GM12865 (cell line): ENCODE data around the gene FBXO8.

Source experiments
- DNase-seq: peaks from one replicate; pipeline ENCODE4 v3.0.0; 2010; ENCODE audit warnings: low read depth
- H3K4me3 ChIP-seq: 2 replicates; pipeline ENCODE4 v1.5.1; 2011; ENCODE audit warnings: mild to moderate bottlenecking, low read depth, low read length, control low read depth
- TF ChIP-seq, protein P1 (sequence below): IDR thresholded peaks from 2 replicates; pipeline ENCODE4 v1.5.1; 2011; ENCODE audit warnings: low read length, control low read depth, low read depth, inconsistent platforms; ENCODE audit not compliant: insufficient read depth; ENCODE audit errors: missing control alignments

The FBXO8 gene

DNA sequence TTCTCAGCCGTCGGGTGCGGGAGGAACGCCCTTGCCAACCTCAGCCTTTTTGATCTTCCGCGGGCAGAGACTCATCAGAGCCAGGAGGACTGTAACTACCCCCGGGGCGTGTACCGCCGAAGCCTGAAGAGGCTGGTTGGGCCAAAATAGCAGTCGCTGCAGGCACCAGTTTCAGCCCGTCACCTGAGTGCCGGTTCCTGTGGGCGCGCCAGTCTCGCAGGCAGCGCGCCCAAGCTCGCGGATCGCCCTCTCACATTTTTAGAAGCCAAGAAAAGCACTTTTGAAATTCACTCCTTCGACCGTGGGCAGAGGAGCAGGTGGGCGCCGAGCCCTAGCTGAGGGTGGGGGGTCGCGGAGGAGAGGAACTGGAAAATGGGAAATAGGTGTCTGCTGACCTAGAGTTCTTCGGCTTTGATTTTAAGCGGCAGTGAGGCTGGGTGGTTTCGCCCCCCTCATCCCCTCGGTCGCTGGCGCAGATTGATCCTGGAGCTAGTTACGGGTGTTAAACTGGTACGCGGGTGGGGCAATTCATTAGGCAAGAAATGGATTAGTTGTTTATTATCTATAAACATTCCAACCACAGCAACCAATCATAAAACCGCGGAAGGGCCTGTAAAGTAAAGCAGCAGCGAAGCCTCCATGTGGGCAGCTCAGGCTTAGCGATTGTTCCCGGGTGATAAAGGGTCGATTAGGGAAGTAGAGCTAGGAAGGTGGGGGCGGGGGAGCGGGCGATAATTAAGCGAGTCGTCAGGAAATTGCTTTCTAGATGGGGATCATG lies 69.2 kb downstream of the FBXO8 start:
- no peak for DNase-seq
- H3K4me3 ChIP-seq, result no peak overlapping the region
- TF ChIP-seq, protein P1, sequence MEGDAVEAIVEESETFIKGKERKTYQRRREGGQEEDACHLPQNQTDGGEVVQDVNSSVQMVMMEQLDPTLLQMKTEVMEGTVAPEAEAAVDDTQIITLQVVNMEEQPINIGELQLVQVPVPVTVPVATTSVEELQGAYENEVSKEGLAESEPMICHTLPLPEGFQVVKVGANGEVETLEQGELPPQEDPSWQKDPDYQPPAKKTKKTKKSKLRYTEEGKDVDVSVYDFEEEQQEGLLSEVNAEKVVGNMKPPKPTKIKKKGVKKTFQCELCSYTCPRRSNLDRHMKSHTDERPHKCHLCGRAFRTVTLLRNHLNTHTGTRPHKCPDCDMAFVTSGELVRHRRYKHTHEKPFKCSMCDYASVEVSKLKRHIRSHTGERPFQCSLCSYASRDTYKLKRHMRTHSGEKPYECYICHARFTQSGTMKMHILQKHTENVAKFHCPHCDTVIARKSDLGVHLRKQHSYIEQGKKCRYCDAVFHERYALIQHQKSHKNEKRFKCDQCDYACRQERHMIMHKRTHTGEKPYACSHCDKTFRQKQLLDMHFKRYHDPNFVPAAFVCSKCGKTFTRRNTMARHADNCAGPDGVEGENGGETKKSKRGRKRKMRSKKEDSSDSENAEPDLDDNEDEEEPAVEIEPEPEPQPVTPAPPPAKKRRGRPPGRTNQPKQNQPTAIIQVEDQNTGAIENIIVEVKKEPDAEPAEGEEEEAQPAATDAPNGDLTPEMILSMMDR, result no peak

DNA sequence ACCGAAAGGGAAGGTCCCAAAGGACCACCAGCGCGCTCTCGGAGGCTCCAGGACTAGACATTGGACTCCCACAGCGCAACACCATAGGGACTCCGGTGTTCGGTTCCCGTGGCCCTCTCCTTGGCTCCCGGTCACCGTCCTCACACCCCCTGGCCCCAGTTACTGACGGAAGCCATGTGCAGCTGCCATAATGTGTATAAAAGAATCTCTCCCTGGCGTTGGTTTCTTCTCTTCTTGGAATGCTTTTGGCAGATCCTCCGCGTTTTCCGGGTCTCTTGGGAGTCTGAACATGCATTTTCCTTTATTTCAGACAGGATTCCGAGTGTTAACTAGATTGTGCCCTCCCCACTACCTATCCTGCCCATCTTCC lies 69.8 kb downstream of the FBXO8 start:
- TF ChIP-seq, protein P1, result no peak
- H3K4me3 ChIP-seq, result no peak overlapping the region
- no peak for DNase-seq

DNA sequence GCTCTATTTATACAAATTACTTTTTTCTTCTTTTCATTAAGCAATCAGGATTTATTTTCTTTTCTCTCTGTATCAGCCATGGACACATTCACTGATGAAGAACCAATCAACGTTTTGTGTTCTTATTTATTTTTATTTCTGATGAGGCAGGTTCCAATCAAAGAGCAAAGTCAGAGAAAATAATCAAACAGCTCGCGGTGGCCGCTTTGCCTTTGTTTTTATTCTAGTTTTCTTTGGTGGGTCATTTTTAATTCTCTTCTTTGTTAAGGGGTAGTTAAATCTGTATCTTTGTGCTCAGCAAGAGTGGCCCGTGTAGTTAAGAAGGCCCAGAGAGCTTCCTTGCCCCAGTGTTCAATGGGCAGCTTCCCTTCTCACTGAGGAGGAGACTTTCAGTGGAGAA lies 71.4 kb downstream of the FBXO8 start:
- TF ChIP-seq, protein P1, result no peak
- H3K4me3 ChIP-seq, result no peak overlapping the region
- DNase-seq, result no peak

DNA sequence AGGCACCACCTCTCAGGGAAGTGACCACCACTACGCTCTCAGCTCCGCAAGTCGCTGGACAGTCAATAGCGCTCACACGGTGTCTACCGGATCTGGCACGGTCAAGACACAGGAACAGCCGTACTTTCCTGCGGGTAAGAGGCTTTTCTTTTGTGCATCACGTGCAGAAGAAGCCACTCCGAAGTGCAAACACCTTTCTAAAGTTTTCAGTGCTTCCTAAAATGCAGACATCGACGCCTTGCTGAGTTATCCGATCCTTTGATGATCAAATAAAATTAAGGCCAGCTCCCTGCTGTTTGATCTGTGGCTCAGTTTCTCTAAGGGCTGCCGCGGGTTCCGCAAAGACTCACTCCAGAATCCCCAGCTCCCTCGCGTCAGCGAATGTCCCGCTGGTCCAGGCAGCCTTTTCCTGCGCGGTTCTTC lies 71.8 kb downstream of the FBXO8 start:
- H3K4me3 ChIP-seq, result no peak overlapping the region
- no peak for DNase-seq
- TF ChIP-seq, protein P1, result no peak

DNA sequence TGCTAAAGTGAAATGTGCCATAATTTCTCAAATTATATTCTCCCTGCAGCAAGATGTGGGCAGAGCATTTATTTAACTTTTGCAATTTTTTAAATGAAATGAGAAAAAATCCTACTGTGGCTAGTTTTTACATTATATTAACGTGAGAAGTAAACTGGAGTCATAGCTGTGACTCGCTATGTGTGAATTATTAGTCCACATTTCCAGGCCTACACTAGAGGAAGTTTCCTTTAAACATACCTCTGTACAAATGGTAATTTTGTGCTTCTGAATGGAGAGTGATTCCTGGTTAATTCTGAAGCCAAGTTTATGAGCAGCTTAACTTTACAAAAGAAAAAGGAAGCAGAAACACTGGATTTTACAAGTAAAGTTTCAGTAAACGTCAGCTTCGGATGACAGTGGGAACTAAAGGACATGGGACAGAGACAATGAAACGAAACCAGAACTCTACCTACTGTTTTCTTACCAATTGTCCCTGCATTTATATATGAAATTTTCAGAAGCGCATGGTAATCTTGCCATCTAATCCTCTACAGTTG lies 72.4 kb downstream of the FBXO8 start:
- no peak for DNase-seq
- H3K4me3 ChIP-seq, result no peak overlapping the region
- TF ChIP-seq, protein P1, result no peak

DNA sequence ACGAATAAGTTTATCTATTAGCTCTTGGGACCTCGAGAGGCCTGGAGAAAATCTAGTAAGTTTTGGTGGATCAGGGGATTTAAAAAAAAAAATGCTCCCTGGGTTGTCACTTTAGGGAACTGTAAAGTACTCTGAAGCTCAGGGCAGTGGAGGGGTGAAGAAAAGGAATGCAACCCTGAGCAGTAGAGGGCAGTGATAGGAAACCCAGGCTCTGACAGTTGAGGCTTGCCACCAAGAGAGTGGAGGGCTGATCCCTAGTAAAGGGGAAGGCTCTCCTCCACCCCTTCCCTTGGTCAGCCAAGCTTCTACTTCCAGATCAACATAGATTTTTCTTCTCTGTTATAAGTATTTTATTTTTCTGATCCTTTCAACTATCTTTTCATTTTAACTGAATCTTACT lies 73.1 kb downstream of the FBXO8 start:
- DNase-seq, result no peak
- TF ChIP-seq, protein P1, result no peak
- H3K4me3 ChIP-seq, result no peak overlapping the region

DNA sequence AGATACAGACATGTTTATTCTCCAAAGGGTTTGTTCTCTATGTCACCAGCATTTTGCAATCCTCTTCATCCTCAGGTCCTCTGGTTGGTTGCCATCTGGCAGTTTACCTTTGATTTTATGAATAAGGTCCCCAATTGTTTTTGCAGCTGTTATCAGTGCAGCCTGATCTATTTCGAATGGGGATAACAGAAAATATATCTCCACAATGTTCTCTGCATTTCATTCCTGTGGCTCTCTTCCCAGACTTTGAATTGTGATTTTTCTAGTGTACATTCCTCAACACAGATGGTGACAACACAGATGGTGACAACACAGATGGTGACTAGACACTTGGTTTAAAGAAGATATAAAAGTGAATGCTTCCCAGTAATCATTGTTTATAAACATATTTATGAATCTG lies 74.1 kb downstream of the FBXO8 start:
- TF ChIP-seq, protein P1, result no peak
- no peak overlapping the region for H3K4me3 ChIP-seq
- DNase-seq, result no peak
